Measurements from ENCODE around the gene GALNS.

Gene GALNS

GRCh38 chr16:88883117-88883895 is 26.6 kb upstream of the GALNS start:
- H3K4me3 ChIP-seq (ENCODE audit: low read depth, low read length) = no peak overlapping the region
- no peak for TF ChIP-seq CTCF (IDR thresholded peaks at IDR 0.05; ENCODE audit: borderline replicate concordance, insufficient read depth, low read depth, low read length)

GRCh38 chr16:88882358-88883030 is 25.7 kb upstream of the GALNS start:
- no peak for TF ChIP-seq CTCF (IDR thresholded peaks at IDR 0.05; ENCODE audit: borderline replicate concordance, insufficient read depth, low read depth, low read length)
- H3K4me3 ChIP-seq (ENCODE audit: low read depth, low read length) = no peak overlapping the region

- no peak for TF ChIP-seq CTCF (IDR thresholded peaks at IDR 0.05; ENCODE audit: borderline replicate concordance, insufficient read depth, low read depth, low read length)
- no peak overlapping the region for H3K4me3 ChIP-seq (ENCODE audit: low read depth, low read length)
These were observed 25.1 kb upstream of the GALNS start for GRCh38 chr16:88881675-88882357.

GRCh38 chr16:88881007-88881615 is 24.4 kb upstream of the GALNS start:
- no peak for TF ChIP-seq CTCF (IDR thresholded peaks at IDR 0.05; ENCODE audit: borderline replicate concordance, insufficient read depth, low read depth, low read length)

GRCh38 chr16:88880226-88881006 is 23.7 kb upstream of the GALNS start:
- no peak for TF ChIP-seq CTCF (IDR thresholded peaks at IDR 0.05; ENCODE audit: borderline replicate concordance, insufficient read depth, low read depth, low read length)
- no peak overlapping the region for H3K4me3 ChIP-seq (ENCODE audit: low read depth, low read length)

More at GRCh38 chr16:88881007-88881615, 24.4 kb upstream of the GALNS start:
- H3K4me3 ChIP-seq (ENCODE audit: low read depth, low read length) = no peak overlapping the region

GRCh38 chr16:88879788-88880055 is 23.0 kb upstream of the GALNS start:
- TF ChIP-seq CTCF (IDR thresholded peaks at IDR 0.05; ENCODE audit: borderline replicate concordance, insufficient read depth, low read depth, low read length) = no peak
- no peak overlapping the region for H3K4me3 ChIP-seq (ENCODE audit: low read depth, low read length)
